BJ (cell line): ENCODE data around the gene GCSAM. TPM values are rescaled to one million over a fixed set of nuclear protein-coding genes. Genes with fewer than 3 reads are reported as not detected.

Source experiments
- CTCF ChIA-PET: fragments of 350-600 bp; formaldehyde crosslinking; extraction: SDS; loops from one replicate; lab custom pipeline; 2021; ENCODE audit warnings: antibody characterized with exemption, inconsistent platforms; lab: Yijun Ruan, JAX
- POLR2A ChIA-PET: fragments of 300-600 bp; sonication (Branson Sonifier 250); formaldehyde crosslinking; extraction: SDS; loops from one replicate; lab custom pipeline; 2021; ENCODE audit warnings: antibody characterized with exemption; lab: Charles Lee
- DNase-seq: peaks from one replicate; pipeline ENCODE4 v3.0.0-alpha.2; 2011; ENCODE audit warnings: low read depth
- H3K27me3 ChIP-seq: 2 replicates; pipeline ENCODE4 v1.6.0; 2011; ENCODE audit warnings: low read length; ENCODE audit not compliant: control insufficient read depth, insufficient read depth
- H3K36me3 ChIP-seq: 2 replicates; pipeline ENCODE4 v1.5.1; 2011; ENCODE audit warnings: low read length; ENCODE audit not compliant: control insufficient read depth, insufficient read depth
- H3K4me3 ChIP-seq: 2 replicates; pipeline ENCODE4 v1.5.1; 2011; ENCODE audit warnings: low read depth, mild to moderate bottlenecking, control low read depth, low read length
- CTCF ChIP-seq: IDR thresholded peaks from 2 replicates; pipeline ENCODE4 v1.5.1; 2011; ENCODE audit warnings: low read depth, mild to moderate bottlenecking, control low read depth, inconsistent platforms, low read length, moderate library complexity; ENCODE audit not compliant: insufficient read depth
- polyA plus RNA-seq: library from polyadenylated mRNA; depleted of rRNA; stranded (reverse); fragments of >200 nt; gene quantifications from 2 replicates; pipeline ENCODE4 v1.2.3, GENCODE V29; 2011

Gene GCSAM
- polyA plus RNA-seq, 1 experiment: not detected

- CTCF ChIA-PET: no interaction called here
- DNase-seq: no peak
- no peak for TF ChIP-seq CTCF
- Histone ChIP-seq H3K4me3 (no peak overlapping the region), H3K27me3 (no peaks in the 10 kb centered on the region; the same call in 1 of the 2 replicates), H3K36me3 (no peaks in the 10 kb centered on the region)
- POLR2A ChIA-PET: no interaction called here
Observed at GRCh38 chr3:112140584-112140983, 7.5 kb upstream of the GCSAM start.

GRCh38 chr3:112138219-112138969 lies 5.3 kb upstream of the GCSAM start:
- CTCF ChIA-PET: interaction anchor here (1.1 to 2.4 kb wide), 5 partner anchors 9 to 27 kb away, joined by 3 to 8 read pairs (median 4); no protein-coding TSS in a partner anchor
- Histone ChIP-seq H3K36me3 (no peaks in the 10 kb centered on the region), H3K4me3 (no peak overlapping the region), H3K27me3 (no peaks in the 10 kb centered on the region; the same call in 1 of the 2 replicates)
- POLR2A ChIA-PET: no interaction called here
- TF ChIP-seq CTCF: no peak
- no peak for DNase-seq

GRCh38 chr3:112137781-112138180 lies 4.7 kb upstream of the GCSAM start:
- DNase-seq: no peak
- H3K36me3 ChIP-seq: no peaks in the 10 kb centered on the region
- TF ChIP-seq CTCF: no peak
- H3K27me3 ChIP-seq: no peaks in the 10 kb centered on the region; the same call in 1 of the 2 replicates
- no peak overlapping the region for H3K4me3 ChIP-seq
- POLR2A ChIA-PET: no interaction called here
- CTCF ChIA-PET: interaction anchor here (1.1 to 2.4 kb wide), 5 partner anchors 9 to 26 kb away, joined by 3 to 8 read pairs (median 4); no protein-coding TSS in a partner anchor

GRCh38 chr3:112136959-112137693 lies 4.1 kb upstream of the GCSAM start:
- TF ChIP-seq CTCF: peak; percentile 57
- POLR2A ChIA-PET: no interaction called here
- H3K36me3 ChIP-seq: no peaks in the 10 kb centered on the region
- CTCF ChIA-PET: interaction anchor here (0.5 to 2.4 kb wide), 7 partner anchors 8 to 119 kb away, joined by 3 to 8 read pairs (median 3); no protein-coding TSS in a partner anchor
- no peak overlapping the region for H3K4me3 ChIP-seq
- DNase-seq: no peak
- H3K27me3 ChIP-seq: no peaks in the 10 kb centered on the region; the same call in 1 of the 2 replicates

- Histone ChIP-seq H3K4me3 (no peak overlapping the region), H3K27me3 (no peaks in the 10 kb centered on the region), H3K36me3 (no peaks in the 10 kb centered on the region)
- POLR2A ChIA-PET: no interaction called here
- TF ChIP-seq CTCF: no peak
- CTCF ChIA-PET: interaction anchor here (1.0 kb wide), 1 partner anchor 25 kb away, joined by 3 read pairs; no protein-coding TSS in a partner anchor
- no peak for DNase-seq
Observed at GRCh38 chr3:112136046-112136445, 3.0 kb upstream of the GCSAM start.
